Upper lobe of left lung (tissue), 6 donors: Measurements from ENCODE around the gene PINK1. TPM values are rescaled to one million over a fixed set of nuclear protein-coding genes. Genes with fewer than 3 reads are reported as not detected.

Experiments used
- ATAC-seq, 2 donors: fragments of 200-7000 bp; cut with Tn5 transposase; one replicate each; pipeline ENCODE4 v1.9.1; 2022; ENCODE audit warnings: mild to moderate bottlenecking in 2 of 2, moderate library complexity in 2 of 2; ENCODE audit not compliant: low FRiP score in 2 of 2
- DNase-seq, 2 donors: peaks; one replicate each; pipeline ENCODE4 v3.0.0-alpha.2; 2019 to 2020
- H3K27ac ChIP-seq, 4 donors: fragments of 200-600 bp; sonication (generic); one replicate each; pipeline ENCODE4 v1.5.1; 2016 to 2019
- H3K27me3 ChIP-seq, 4 donors: fragments of 200-600 bp; sonication (generic); one replicate each; pipeline ENCODE4 v1.5.1; 2017 to 2019
- H3K36me3 ChIP-seq, 4 donors: fragments of 200-600 bp; sonication (generic); one replicate each; pipeline ENCODE4 v1.5.1; 2016 to 2019
- H3K4me1 ChIP-seq, 4 donors: fragments of 200-600 bp; sonication (generic); one replicate each; pipeline ENCODE4 v1.5.1; 2018 to 2019
- H3K4me3 ChIP-seq, 4 donors: fragments of 200-600 bp; sonication (generic); one replicate each; pipeline ENCODE4 v1.5.1; 2017 to 2019; ENCODE audit warnings: mild to moderate bottlenecking in 2 of 4, moderate library complexity in 1 of 4
- H3K9me3 ChIP-seq, 4 donors: fragments of 200-600 bp; sonication (generic); one replicate each; pipeline ENCODE4 v1.5.1; 2018 to 2019
- EP300 ChIP-seq, 4 donors: sonication (generic); formaldehyde crosslinking; IDR thresholded peaks; one replicate each; pipeline ENCODE4 v1.5.1; 2017; ENCODE audit warnings: antibody characterized with exemption in 4 of 4, control low read depth in 2 of 4
- POLR2A ChIP-seq, 4 donors: fragments of 450-650 bp; IDR thresholded peaks; one replicate each; pipeline ENCODE4 v1.5.1; 2016 to 2017; ENCODE audit warnings: antibody characterized with exemption in 4 of 4, mild to moderate bottlenecking in 2 of 4
- POLR2AphosphoS5 ChIP-seq, 2 donors: sonication (generic); formaldehyde crosslinking; IDR thresholded peaks; one replicate each; pipeline ENCODE4 v1.5.1; 2017; ENCODE audit warnings: antibody characterized with exemption in 2 of 2
- WGBS, 2 donors: methylation state at CpG; one replicate each; pipeline ENCODE4 v1.1.5; 2017 to 2018; 5-methylcytosine and 5-hydroxymethylcytosine counted together
- total RNA-seq, 6 donors: library from RNA; depleted of rRNA in 4 of 6; stranded (reverse); fragments of >200 nt in 4 of 6; gene quantifications; one replicate each; pipeline versions ENCODE4 v1.1.0 to v1.2.1, GENCODE V29; 2016 to 2021
- TF ChIP-seq, protein P1 (sequence below), 6 experiments: fragments of 450-650 bp in 4 of 6; fragments of 200-600 bp in 2 of 6; sonication (generic) in 2 of 6; IDR thresholded peaks; one replicate each; pipeline ENCODE4 v1.5.1; 2016 to 2019; ENCODE audit warnings: antibody characterized with exemption in 6 of 6
- donor health status: DM: no; HTN: no; CAD: no; lungs with moderate emphysema.
- donor health status: DM: no; HTN: yes; CAD: no; lungs with severe emphysema.

The PINK1 gene
- total RNA-seq, 6 donors from 2014 or later, result 62.8 to 118 (median 86.2) TPM

DNA sequence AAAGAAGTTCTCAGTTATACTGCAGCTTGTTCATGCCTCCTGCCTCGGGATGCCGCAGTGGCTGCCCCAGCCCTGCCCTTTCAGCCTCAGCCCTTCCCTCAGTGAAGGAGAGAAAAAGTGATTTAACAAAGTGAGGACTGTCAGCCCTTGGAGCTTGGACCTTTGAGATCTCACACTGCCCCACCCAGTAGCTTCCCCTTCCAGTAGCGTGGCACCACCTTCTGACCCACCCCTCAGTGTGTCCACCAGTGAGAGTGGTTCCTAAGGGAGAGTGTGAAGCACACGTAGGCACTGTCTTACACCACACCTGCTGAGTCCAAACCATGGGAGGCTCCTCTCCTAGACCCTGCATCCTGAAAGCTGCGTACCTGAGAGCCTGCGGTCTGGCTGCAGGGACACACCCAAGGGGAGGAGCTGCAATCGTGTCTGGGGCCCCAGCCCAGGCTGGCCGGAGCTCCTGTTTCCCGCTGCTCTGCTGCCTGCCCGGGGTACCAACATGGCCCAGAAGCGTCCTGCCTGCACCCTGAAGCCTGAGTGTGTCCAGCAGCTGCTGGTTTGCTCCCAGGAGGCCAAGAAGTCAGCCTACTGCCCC lies 44.5 kb upstream of the PINK1 start, which contains the start of gene CDA:
Gene CDA, plus strand, starts transcription at position 464 of the 592 bp plus-strand sequence. Its CDS starts 33 bp downstream, at position 497.
- H3K9me3 ChIP-seq, result no peaks in the 10 kb centered on the region
- peaks cover 0 to 14% (median 6%) of the 10 kb centered on the region in 4 donors for H3K4me1 ChIP-seq
- 30 to 51% methylated on average over 4 to 7 of the region's 11 CpGs for WGBS, 2 donors
- ATAC-seq (peak; percentile 28 to 61), DNase-seq (peak; percentile 50 to 56)
- H3K4me3 ChIP-seq, result peak within 1 kb of the TSS in 3 of 4 donors; percentile 19 to 34 (median 29)
- H3K27ac ChIP-seq, result peak within 1 kb of the TSS; percentile 56 to 79 (median 72)
- H3K27me3 ChIP-seq, result peaks cover 0 to 8% (median 0%) of the 10 kb centered on the region in 4 donors
- TF ChIP-seq EP300 (IDR thresholded peaks at IDR 0.05), result no peak
- TF ChIP-seq, protein P1, sequence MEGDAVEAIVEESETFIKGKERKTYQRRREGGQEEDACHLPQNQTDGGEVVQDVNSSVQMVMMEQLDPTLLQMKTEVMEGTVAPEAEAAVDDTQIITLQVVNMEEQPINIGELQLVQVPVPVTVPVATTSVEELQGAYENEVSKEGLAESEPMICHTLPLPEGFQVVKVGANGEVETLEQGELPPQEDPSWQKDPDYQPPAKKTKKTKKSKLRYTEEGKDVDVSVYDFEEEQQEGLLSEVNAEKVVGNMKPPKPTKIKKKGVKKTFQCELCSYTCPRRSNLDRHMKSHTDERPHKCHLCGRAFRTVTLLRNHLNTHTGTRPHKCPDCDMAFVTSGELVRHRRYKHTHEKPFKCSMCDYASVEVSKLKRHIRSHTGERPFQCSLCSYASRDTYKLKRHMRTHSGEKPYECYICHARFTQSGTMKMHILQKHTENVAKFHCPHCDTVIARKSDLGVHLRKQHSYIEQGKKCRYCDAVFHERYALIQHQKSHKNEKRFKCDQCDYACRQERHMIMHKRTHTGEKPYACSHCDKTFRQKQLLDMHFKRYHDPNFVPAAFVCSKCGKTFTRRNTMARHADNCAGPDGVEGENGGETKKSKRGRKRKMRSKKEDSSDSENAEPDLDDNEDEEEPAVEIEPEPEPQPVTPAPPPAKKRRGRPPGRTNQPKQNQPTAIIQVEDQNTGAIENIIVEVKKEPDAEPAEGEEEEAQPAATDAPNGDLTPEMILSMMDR (IDR thresholded peaks at IDR 0.05), result no peak
- no peak for TF ChIP-seq POLR2A (IDR thresholded peaks at IDR 0.05)
- TF ChIP-seq POLR2AphosphoS5 (IDR thresholded peaks at IDR 0.05), result no peak
- no peaks in the 10 kb centered on the region for H3K36me3 ChIP-seq

DNA sequence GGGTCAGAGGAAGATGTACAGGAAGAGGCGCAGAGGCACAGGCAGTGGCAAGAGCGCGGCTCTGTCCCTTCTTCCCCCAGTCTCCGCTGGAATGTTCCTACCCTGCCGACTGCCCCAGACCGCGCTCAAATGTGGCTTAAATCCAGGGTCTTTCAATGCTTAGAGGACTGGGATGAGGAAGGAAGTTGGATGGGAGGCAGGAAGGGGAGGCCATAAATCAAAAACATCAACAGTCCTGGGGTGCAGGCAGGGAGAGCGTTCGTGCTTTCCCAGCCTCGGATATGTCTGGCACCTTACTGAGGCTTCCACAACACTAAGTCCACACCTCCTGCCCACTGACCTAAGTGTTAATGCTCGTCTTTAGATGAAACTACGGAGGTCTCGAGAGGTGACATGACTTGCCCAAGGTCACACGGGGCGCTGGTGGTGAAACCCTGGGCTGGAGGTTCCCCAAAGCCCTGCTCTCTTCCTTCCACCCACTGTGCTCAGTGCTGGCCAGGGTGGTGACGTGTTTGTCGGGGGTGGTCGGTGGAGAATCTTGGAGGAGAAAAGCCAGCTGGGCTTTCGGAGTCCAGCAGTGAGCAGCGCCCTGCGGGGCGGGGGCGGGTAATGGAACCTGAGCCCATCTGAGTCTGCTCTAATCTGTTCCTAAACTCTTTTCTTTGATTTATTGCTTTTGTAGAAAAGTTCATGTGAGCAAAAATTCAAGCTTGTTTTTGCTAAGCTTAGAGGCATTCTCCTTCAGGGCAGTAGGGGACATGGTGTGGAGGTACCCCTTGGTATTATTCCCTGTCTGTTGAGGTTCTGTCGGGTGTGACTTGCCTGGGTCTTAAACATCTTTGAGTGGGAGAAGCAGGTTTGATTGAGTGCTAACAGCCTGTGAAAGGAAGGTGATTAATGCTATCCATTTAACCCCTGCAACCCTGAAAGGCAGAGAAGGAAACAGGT lies 43.7 kb upstream of the PINK1 start:
- peaks cover 0 to 8% (median 0%) of the 10 kb centered on the region in 4 donors for H3K27me3 ChIP-seq

DNA sequence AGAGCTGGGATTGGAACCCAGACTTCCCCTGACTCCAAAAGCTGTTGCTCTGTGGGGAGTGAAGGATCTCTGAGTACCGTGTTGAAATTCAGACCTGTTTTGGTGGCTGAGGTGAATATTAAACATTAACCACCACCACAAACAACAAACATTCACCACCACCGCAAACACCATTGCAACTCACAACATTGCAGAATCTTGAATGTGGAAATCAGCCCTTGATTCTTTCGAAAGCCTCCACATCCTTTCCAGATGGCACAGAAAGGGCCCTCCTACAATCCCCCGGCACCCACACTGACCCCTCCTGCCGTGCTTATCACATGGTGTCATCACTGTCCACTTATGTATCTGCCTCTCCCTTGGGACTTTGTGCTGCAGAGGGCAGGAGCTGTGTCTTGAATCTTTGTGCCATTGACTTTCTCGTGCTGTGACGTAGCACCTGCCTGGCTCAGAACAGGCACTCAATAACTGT lies 42.9 kb upstream of the PINK1 start:
- peak in 1 of 2 donors; percentile 57 for DNase-seq
- Histone ChIP-seq H3K9me3 (no peaks in the 10 kb centered on the region), H3K27me3 (peaks cover 0 to 8% (median 0%) of the 10 kb centered on the region in 4 donors), H3K4me1 (peaks cover 0 to 14% (median 6%) of the 10 kb centered on the region in 4 donors), H3K27ac (peak overlapping the region in 3 of 4 donors; percentile 67 to 79 (median 78)), H3K36me3 (no peaks in the 10 kb centered on the region), H3K4me3 (peak overlapping the region in 1 of 4 donors; percentile 34)
- TF ChIP-seq POLR2A (IDR thresholded peaks at IDR 0.05) (no peak), POLR2AphosphoS5 (IDR thresholded peaks at IDR 0.05) (no peak), EP300 (IDR thresholded peaks at IDR 0.05) (no peak)
- TF ChIP-seq, protein P1 (IDR thresholded peaks at IDR 0.05), result no peak
- 17 to 27% methylated on average over 7 of the region's 7 CpGs for WGBS, 2 donors
- peak in 1 of 2 donors; percentile 40 for ATAC-seq

More for the DNA sequence above, 43.7 kb upstream of the PINK1 start:
- H3K27ac ChIP-seq, result peak overlapping the region; percentile 56 to 79 (median 72)
- ATAC-seq (peak; percentile 52 to 85), DNase-seq (peak; percentile 65 to 74)
- TF ChIP-seq, protein P1 (IDR thresholded peaks at IDR 0.05), result no peak
- peak in 1 of 4 donors; percentile 10 for TF ChIP-seq POLR2A (IDR thresholded peaks at IDR 0.05)
- peak overlapping the region in 3 of 4 donors; percentile 19 to 34 (median 29) for H3K4me3 ChIP-seq
- no peaks in the 10 kb centered on the region for H3K9me3 ChIP-seq
- WGBS, 2 donors, result 15 to 16% methylated on average over 18 to 24 of the region's 24 CpGs
- no peaks in the 10 kb centered on the region for H3K36me3 ChIP-seq
- H3K4me1 ChIP-seq, result peaks cover 0 to 14% (median 6%) of the 10 kb centered on the region in 4 donors

DNA sequence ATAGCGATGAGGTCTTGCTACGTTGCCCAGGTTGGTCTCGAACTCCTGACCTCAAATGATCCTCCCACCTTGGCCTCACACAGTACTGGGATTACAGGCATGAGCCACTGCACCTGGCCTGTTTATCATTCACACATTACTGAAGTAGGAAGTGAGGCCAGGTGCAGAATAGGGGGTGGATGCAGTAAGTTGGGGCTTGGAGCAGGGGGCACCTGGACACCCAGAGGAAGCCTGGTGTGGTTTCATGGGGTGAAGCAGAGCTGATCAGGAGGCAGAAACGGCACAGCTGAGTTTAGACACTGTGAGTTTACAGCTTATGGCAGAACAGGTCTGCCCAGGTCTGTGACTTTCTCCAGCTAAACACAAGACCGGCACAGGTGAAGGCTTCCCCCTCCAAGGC lies 39.5 kb upstream of the PINK1 start:
- H3K9me3 ChIP-seq, result no peaks in the 10 kb centered on the region
- no peaks in the 10 kb centered on the region for H3K36me3 ChIP-seq
- no peak for DNase-seq
- no peak for ATAC-seq
- H3K4me1 ChIP-seq, result peaks cover 0 to 13% (median 5%) of the 10 kb centered on the region in 4 donors
- H3K27me3 ChIP-seq, result peaks cover 0 to 4% (median 0%) of the 10 kb centered on the region in 4 donors
- 86 to 93% methylated on average over 5 of the region's 5 CpGs for WGBS, 2 donors
- no peak overlapping the region for H3K4me3 ChIP-seq
- no peak for TF ChIP-seq POLR2A (IDR thresholded peaks at IDR 0.05)
- TF ChIP-seq EP300 (IDR thresholded peaks at IDR 0.05), result no peak
- TF ChIP-seq, protein P1 (IDR thresholded peaks at IDR 0.05), result no peak
- TF ChIP-seq POLR2AphosphoS5 (IDR thresholded peaks at IDR 0.05), result no peak
- H3K27ac ChIP-seq, result no peak overlapping the region
